HG03520 (cell line): ENCODE data around the gene DNAH3.

Source experiments
- ATAC-seq: cut with Tn5 transposase; IDR thresholded peaks from one replicate; pipeline ENCODE4 v1.9.1; 2021; ENCODE audit warnings: mild to moderate bottlenecking, moderate library complexity; ENCODE audit not compliant: unreplicated experiment

DNAH3 gene

GRCh38 chr16:20889625-20890275 is 260.9 kb downstream of the DNAH3 start:
- ATAC-seq: no peak

DNA sequence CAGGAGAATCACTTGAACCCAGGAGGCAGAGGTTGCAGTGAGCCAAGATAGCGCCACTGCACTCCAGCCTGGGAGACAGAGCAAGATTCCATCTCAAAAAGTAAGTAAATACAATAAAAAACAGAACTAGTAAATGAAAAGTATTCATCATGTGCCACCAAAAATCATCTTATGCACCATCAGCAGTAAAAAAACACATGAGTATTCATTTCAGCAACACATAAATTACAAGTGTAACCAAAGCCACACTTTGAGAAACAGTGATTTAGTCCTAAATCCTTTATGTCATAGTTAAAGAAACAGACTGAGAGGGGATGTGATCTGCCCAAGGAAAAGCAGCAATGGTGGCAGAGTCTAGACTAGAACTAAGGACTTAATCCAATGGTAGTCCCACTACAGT is 263.4 kb downstream of the DNAH3 start:
- no peak for ATAC-seq

- no peak for ATAC-seq
These were observed 264.3 kb downstream of the DNAH3 start for GRCh38 chr16:20886320-20886719.

GRCh38 chr16:20884240-20884556 is 266.4 kb downstream of the DNAH3 start:
- no peak for ATAC-seq

- ATAC-seq: no peak
These were observed 266.9 kb downstream of the DNAH3 start for GRCh38 chr16:20883554-20884239.
